HepG2 (cell line): Measurements from ENCODE around the gene DPPA2. TPM values are rescaled to one million over a fixed set of nuclear protein-coding genes. Genes with fewer than 3 reads are reported as not detected.

Experiments
- ARID5B ChIP-seq: IDR thresholded peaks from 2 replicates; pipeline ENCODE4 v1.4.0; 2020; ENCODE audit warnings: mild to moderate bottlenecking, missing genetic modification reagents
- CEBPB ChIP-seq: IDR thresholded peaks from 2 replicates; pipeline ENCODE4 v1.6.1; 2011; ENCODE audit warnings: low read depth, low read length, improper control_type of control experiment, borderline replicate concordance
- NCOA5 ChIP-seq: sonication (generic); formaldehyde crosslinking; IDR thresholded peaks from 2 replicates; pipeline ENCODE4 v1.4.0; 2020; ENCODE audit warnings: missing genetic modification reagents
- RAD21 ChIP-seq: fragments of 450-650 bp; formaldehyde crosslinking; IDR thresholded peaks from 2 replicates; pipeline ENCODE4 v1.5.0; 2020; ENCODE audit warnings: mild to moderate bottlenecking
- RAD51 ChIP-seq: fragments of 450-650 bp; IDR thresholded peaks from 2 replicates; pipeline ENCODE4 v1.6.1; 2016; ENCODE audit warnings: borderline replicate concordance
- SMC3 ChIP-seq: IDR thresholded peaks from 2 replicates; pipeline ENCODE4 v1.6.1; 2011; ENCODE audit warnings: low read length, improper control_type of control experiment
- SOX6 ChIP-seq, 2 experiments: fragments of 450-650 bp in 1 of 2; sonication (generic) in 1 of 2; formaldehyde crosslinking in 1 of 2; IDR thresholded peaks; 2 replicates each; pipeline versions ENCODE4 v1.4.0 to v1.6.1; 2017 to 2020; ENCODE audit warnings: antibody characterized with exemption in 1 of 2, mild to moderate bottlenecking in 1 of 2, missing genetic modification reagents in 1 of 2
- TP53 ChIP-seq: sonication (generic); formaldehyde crosslinking; conservative IDR thresholded peaks from 2 replicates; pipeline ENCODE4 v1.4.0; 2020; ENCODE audit warnings: missing genetic modification reagents
- ZBTB40 ChIP-seq, 2 experiments: fragments of 450-650 bp in 1 of 2; sonication (generic) in 1 of 2; formaldehyde crosslinking in 1 of 2; IDR thresholded peaks; 2 replicates each; pipeline versions ENCODE4 v1.6.1 to v1.8.0; 2016 to 2022; ENCODE audit warnings: antibody characterized with exemption in 1 of 2, mild to moderate bottlenecking in 1 of 2, missing genetic modification reagents in 1 of 2
- ZBTB7A ChIP-seq: sonication (generic); formaldehyde crosslinking; IDR thresholded peaks from 2 replicates; pipeline ENCODE4 v1.8.0; 2022; ENCODE audit warnings: mild to moderate bottlenecking, missing genetic modification reagents
- ZNF746 ChIP-seq: sonication (generic); formaldehyde crosslinking; IDR thresholded peaks from 2 replicates; pipeline ENCODE4 v1.8.0; 2022; ENCODE audit warnings: mild to moderate bottlenecking, missing genetic modification reagents
- ZSCAN12 ChIP-seq: sonication (generic); formaldehyde crosslinking; IDR thresholded peaks from 2 replicates; pipeline ENCODE4 v1.9.0; 2021; ENCODE audit warnings: mild to moderate bottlenecking, missing genetic modification reagents
- polyA plus RNA-seq, 8 experiments: library from polyadenylated mRNA; depleted of rRNA in 3 of 8; stranded (reverse) in 7 of 8; unstranded in 1 of 8; fragments of >200 nt; fragmentation: Illumina TruSeq in 4 of 8; extraction: Trizol in 4 of 8; gene quantifications; 2 replicates each; pipeline versions ENCODE4 v1.2.1 to v1.2.3, GENCODE V29; 2011 to 2016; ENCODE audit warnings: low read depth in 4 of 8, missing spikeins in 1 of 8, mixed read lengths in 1 of 8; ENCODE audit not compliant: insufficient read depth in 1 of 8
- total RNA-seq, 5 experiments: library from RNA; depleted of rRNA; stranded (reverse); fragments of >200 nt; fragmentation: Illumina TruSeq; extraction: Trizol; gene quantifications; 2 replicates each; pipeline ENCODE4 v1.2.3, GENCODE V29; 2016; ENCODE audit warnings: low read depth in 1 of 5
- TF ChIP-seq, protein P1 (sequence below): sonication (generic); formaldehyde crosslinking; IDR thresholded peaks from 2 replicates; pipeline ENCODE4 v1.5.1; 2020; ENCODE audit warnings: missing genetic modification reagents, mild to moderate bottlenecking, borderline replicate concordance

Gene DPPA2
- total and polyA plus RNA-seq, 2 of the 13 experiments (the other 11 are each of a cell fraction or from before 2014, with no cell fraction given), result not detected

DNA sequence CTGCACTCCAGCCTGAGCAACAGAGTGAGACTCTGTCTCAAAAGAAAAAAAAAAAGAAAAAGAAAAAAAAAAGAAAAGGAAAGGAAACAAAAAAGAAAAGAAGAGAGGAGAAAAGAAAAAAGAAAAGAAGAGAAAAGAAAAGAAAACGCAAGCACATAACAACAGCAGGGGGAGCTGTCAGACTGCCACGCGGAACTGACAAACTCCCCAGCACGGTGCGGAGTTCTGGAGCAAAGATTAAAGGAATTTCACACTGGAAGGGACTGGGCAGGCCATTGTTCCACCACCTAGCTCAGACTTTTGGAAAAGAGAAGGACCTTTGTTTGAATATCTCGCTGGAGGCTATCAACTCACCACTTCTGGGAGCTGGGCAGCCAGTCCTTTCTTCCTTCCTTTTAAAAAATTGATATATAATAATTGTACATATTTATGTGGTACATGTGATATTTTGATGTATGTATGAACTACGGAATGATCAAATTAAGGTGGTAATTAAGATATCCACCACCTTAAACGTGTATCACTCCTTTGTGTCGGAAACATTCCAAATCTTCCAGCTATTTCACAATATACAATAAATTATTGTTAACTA is 40.5 kb downstream of the DPPA2 start (continued):
- TF ChIP-seq ARID5B (0 out of 2 replicates have a peak, but pooled peaks have one; percentile 13), RAD21 (CRISPR knock-in tag) (0 out of 2 replicates have a peak, but pooled peaks have one; percentile 33), RAD51 (no peak), CEBPB (0 out of 2 replicates have a peak, but pooled peaks have one; percentile 13), ZBTB7A (CRISPR knock-in tag) (no peak), ZBTB40 (IDR thresholded peaks at IDR 0.05) (no peak), ZBTB40 (CRISPR knock-in tag; IDR thresholded peaks at IDR 0.05) (no peak), NCOA5 (CRISPR knock-in tag) (no peak), ZNF746 (no peak), ZSCAN12 (CRISPR knock-in tag) (no peak), SMC3 (peak; percentile 61; the same call in 1 of the 2 replicates), SOX6 (IDR thresholded peaks at IDR 0.05) (no peak), SOX6 (CRISPR knock-in tag; IDR thresholded peaks at IDR 0.05) (no peak), TP53 (CRISPR knock-in tag) (no peak)
- TF ChIP-seq, protein P1, sequence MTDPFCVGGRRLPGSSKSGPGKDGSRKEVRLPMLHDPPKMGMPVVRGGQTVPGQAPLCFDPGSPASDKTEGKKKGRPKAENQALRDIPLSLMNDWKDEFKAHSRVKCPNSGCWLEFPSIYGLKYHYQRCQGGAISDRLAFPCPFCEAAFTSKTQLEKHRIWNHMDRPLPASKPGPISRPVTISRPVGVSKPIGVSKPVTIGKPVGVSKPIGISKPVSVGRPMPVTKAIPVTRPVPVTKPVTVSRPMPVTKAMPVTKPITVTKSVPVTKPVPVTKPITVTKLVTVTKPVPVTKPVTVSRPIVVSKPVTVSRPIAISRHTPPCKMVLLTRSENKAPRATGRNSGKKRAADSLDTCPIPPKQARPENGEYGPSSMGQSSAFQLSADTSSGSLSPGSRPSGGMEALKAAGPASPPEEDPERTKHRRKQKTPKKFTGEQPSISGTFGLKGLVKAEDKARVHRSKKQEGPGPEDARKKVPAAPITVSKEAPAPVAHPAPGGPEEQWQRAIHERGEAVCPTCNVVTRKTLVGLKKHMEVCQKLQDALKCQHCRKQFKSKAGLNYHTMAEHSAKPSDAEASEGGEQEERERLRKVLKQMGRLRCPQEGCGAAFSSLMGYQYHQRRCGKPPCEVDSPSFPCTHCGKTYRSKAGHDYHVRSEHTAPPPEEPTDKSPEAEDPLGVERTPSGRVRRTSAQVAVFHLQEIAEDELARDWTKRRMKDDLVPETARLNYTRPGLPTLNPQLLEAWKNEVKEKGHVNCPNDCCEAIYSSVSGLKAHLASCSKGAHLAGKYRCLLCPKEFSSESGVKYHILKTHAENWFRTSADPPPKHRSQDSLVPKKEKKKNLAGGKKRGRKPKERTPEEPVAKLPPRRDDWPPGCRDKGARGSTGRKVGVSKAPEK (CRISPR knock-in tag), result no peak
